UCSD-AML1 (cell line): ENCODE measurements around the gene NAV2.

Experiments used
- DNase-seq: peaks from one replicate; lab custom pipeline; 2025; ENCODE audit not compliant: unreplicated experiment; lab: John Stamatoyannopoulos, UW

NAV2 gene

DNA sequence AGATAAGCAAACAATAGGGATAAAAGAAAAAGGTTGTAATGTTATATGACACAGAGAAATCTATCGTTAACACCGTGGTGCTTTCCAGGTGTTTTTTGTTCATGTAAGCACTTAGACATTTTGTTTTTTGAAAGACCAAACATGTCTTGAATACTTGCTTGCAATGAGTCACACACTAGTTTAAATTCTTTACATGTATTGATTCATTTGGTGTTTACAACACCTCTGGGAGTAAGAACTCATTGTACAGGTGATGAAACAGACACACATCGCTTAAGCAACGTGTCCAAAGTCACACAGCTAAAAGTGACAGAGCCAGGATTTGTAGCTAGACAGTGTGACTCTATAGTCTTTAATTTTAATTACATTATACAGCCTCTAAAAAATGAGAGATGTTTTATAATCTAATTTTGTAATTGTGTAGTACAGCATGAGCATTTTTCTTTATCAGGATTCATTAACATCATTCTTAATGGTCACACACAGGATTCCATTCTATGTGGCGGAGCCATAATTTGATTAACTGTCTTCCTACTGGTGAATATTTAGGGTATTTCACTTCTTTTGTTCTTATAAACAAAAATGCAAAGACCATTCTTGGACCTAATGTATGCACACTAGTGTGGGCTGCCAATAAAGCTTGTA is 298.8 kb downstream of the NAV2 start:
- DNase-seq: no peak

DNA sequence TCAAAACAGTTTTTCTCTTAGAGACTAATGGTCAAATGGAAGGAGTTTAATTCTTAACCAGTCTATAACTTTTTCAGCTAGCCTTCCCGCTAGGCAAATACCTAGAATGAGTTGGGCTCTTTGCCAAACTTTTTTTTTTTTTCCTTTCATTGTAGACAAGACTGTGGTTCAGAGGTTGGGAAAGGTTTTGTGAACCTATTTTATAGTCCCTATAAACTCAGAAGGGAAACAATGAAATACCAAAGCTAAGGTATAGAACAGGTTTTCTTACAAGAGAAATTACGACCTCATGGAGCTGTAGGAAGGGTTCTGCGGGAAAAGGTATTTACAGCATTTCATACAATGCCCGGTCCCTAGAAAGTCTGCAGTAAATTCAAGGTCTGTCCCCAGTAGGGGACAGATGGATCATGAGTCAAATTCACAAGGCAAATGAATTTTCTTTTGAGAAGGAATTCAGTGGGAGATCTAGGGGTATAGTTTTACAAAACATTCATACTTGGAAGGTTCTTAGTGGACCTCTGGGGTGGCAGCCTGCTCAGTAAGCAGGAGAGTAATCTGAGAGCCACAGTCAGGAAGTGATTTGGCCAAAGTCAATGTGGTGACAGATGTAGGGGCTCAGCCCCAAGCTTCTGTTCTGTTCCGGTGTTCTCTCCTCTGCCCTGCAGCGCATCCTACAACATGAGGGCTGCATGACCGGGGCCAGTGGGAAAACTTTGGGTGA is 300.9 kb downstream of the NAV2 start:
- no peak for DNase-seq

DNA sequence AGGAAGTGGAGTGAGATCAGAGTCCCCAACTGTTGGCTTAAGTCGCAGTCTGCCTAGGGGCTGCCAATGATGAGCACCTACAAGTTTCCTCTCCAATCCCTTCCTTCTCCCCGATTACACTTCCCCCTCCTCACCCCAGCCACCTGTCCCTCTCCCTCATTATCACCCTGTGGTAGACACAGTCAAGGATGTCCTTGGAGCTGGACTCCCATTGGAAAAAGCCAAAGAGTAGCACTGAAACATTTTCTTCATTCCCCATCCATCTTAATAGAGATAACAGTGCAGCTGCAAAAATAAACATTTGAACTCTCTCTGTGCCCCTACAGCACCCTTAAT is 301.4 kb downstream of the NAV2 start:
- DNase-seq: no peak

DNA sequence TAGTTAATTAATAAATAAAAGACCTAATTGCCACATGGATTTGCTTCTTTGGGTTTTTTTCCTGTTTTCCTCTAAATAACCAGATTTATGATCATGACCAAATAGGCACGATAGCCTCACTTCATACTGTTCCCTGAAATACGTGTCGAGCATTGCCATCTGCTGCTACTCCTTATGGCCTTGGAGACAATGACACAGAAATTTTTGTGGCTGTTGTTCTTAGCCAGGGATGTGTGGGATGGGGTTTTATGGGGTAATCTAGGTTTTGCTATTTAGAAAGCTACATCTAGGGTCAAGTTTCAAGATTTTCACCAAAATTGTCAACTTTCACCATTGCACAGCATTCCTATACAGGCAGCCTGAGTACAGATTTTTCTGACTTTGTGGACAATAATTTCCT is 302.5 kb downstream of the NAV2 start:
- DNase-seq: no peak

DNA sequence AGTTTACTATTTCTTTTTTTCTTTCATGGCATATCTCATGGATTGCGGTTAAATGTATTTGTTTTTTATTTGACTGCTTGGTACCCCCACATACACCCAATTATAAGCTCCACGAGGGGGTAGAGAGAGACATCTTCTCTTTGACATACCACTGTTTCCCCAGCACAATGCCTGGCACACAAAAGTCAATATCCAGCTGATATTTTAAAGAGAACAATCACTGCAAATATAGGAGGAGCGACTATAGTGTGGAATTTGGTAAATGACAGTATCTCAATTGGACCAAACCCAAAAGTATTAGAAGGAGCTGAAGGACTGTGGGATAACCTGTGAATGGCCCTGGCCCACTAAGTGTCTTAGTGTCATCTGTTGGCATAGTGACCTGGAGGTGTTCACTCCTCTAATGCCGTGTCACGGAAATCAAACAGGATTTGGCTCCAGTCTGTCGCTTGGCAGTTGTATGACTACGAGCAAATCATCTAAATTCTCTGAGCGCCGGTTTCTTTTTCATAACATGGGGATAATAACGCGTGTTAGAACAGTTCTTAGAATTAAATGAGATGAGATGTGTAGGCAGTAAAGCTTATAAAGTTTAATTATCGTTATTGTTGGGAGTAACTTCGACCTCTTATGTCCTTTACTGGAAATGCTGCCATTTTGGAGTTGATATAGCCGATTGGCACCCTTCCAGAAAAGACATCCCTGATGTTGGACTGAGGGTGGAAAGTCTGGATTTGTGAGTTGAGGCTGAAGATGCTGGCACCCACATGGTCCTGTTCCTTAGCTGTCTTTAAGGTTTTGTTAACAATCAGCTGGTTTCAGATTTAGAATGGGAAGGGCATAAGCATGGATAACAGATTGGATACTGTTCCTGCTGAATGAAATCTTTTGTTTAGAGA is 303.1 kb downstream of the NAV2 start:
- no peak for DNase-seq

DNA sequence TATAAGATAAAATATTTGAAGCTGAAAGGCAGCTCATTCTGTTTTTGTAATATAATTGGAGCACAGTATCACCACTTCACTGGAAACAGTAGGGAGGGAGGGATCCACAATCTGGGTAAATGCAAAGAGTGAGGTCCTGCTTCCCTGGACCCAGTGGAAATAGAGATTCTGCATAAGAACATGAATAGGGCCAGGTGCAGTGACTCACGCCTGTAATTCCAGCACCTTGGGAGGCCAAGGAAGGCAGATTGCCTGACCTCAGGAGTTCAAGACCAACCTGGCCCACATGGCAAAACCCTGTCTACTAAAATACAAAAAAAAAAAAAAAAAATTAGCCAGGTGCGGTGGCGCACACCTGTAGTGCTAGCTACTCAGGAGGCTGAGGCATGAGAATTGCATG is 303.9 kb downstream of the NAV2 start:
- no peak for DNase-seq

DNA sequence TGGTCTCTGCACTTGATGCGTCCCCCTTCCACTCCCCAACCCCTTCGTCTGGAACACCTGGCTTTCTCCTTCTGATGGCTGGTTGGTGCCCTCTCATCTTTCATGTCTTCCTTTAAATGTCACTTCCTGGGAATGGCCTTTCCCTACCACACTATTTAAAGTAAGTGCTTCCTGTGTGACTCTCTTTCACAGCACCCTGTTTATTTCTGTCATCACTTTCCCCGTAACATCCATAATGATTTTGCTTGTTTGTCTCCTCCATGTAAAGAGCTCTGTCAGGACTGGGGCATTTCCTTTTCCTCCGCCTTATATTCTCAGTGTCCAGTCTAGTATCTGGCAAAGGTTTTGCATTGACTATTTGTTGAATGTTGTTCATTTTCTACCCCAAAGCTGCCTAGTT is 304.7 kb downstream of the NAV2 start:
- no peak for DNase-seq

DNA sequence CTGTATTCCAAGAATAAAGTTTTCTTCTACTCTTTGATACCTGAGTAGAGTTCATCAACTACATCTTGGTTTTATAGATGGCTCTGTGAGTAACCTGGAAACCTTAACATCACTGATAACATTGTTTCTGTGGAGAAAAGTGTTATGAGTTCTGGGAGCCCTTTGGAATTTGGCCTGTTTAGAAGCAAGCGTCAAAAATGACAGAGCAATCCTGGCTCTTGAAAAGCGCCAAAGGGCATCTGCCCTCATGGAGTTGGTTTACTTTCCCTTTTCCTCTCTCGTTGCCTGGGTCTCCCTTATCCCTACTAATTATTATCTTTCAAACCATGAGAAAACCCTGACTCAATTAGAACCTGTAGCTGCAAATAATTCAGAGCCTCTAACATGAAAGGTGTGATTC is 307.6 kb downstream of the NAV2 start:
- no peak for DNase-seq

DNA sequence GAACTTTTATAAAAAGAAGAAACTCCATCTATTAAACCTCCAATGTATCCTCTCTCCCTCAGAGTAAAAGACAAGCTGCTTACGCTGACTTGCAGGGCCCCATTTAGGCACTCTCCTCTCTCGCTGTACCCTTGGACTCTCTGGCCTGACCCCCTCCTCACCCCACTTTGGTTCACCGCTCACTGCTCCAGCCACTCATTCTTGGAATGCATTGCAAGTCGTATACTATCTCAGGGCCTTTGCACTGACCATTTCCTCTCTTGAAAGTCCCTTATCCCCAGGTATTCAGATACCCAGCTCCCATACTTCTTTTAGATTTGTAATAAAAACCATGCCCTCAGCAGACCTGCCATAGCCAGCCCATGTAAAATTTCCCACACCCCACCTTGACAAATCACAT is 308.1 kb downstream of the NAV2 start:
- DNase-seq: no peak

DNA sequence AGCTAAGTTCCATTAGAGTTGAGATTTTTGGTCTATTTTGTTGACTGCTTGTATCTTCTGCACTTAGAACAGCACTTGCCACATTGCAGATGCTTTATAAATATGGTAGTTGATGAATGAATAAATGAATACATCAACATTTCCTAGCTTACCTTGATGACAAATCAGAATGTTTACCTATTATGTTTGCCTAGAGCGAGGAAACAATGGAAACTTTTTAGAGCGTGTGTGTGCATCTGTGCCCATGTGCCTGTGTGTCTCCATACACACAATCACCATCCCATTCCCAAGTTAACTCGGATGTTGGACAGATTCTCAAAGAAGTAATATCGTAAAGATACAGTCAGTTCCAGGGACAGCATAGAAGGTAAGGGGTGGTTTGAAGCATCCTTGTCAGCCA is 308.6 kb downstream of the NAV2 start:
- DNase-seq: no peak

DNA sequence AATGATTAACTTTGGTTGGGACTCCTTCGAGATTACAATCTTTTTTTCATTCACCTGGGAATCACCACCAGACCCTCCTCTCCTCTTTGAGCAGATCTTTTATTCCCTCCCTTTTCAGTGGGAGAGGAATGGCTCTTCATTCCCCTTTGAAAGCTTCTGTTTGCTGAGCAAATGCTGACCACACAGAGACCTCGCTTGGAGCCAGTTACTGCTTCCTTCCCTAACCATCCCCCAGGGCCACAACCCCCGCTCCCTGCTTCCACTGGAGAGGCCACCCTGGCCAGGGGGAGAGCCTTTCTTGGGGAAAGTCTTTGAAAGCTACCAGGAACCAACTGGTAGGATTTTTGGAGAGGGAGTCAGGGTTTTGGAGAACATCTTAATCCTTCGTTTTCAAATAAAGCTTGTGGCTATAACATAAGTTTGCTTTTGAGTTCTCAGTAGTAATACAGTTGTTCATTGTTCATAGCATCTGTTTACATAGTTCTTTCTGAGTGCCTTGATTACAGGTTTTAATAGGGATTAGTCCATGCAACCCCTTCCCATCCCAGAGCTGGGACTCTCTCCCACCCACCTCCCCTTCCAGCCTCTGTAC is 309.2 kb downstream of the NAV2 start:
- DNase-seq: no peak

DNA sequence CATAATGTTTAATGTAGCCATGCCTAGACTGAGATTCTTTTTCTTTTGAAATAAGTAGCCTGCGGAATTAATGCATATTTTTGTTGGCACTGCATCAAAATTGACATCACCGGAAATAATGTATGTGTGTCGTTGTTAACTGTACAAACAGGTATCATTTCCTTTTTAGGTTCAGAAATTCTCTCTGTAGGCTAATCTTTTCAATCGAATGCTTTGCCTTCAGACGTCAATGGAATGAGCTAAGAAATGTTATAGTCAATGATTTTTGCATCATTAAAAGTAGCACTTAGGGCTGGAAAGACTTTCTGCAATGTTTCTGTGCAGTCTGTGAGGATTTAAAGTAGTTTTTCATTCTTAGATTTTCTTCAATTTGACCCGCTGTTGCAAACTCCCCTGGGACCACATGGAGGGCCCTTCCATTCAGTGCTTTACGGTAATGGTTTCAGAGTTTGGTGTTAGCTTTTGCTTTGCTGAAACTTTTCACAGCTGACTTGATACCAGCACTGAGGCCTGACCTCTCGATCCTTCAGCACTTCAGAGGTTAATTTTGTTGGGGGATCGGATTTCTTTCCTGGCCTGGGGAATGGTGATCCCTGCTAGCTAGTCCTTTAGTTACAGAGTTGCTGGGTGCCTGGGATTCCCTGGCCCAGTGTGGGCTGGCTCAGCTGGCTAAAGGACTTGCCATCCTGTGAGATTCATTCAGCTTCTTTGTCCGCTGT is 309.9 kb downstream of the NAV2 start:
- DNase-seq: no peak

DNA sequence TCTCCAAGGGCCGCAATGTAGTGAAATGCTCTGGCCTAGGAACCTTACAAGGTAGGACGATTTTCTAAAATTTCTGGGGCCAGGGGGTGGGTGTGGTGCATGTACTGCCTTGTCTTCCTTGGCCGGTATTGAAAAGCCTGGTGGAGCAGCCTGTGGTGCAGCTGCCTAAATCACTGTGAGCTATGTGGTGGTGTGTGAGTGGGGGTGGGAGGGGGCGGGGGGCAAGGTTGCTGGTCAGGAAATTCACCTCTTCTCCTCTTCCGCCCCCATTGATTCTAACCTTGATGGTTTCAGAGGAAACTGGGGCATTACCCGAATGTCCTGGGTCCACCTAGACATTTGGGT is 310.4 kb downstream of the NAV2 start:
- no peak for DNase-seq

DNA sequence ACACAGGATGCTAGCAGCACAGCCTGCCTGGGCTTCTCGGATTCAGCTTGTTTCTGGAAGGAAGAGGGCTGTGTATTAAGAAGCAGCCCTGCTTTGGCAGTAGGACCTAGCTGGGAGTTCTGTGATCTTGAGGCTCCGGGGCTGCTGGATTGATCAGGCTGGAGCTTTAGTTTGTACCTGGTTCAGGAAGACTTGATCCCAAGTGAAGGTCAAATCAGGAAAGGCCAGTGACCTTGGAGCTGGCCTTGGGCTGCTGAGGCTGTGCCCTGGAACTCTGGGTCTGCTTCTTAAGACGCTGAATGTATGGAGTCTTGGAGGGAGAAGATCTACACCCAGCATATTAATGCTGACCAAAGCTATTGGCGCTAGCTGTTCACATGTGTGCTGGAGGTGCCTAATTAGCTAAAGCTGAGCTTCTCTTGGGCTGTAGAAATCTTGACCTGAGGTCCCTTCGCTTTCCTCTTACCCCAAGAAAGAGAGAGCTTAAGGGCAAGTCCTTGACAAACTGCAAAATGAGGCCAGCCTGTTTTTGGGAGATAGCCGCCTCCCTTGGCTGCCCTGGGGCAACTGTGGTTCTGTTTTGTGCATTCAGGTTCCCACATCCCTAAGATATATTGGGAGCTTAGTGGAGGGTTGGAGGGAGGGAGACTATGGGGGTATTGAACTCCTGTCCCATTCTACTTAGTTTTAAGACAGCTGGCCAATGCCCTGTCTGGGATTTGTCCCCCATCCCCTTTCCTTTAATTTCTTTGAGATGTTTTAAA is 311.7 kb downstream of the NAV2 start:
- DNase-seq: no peak

DNA sequence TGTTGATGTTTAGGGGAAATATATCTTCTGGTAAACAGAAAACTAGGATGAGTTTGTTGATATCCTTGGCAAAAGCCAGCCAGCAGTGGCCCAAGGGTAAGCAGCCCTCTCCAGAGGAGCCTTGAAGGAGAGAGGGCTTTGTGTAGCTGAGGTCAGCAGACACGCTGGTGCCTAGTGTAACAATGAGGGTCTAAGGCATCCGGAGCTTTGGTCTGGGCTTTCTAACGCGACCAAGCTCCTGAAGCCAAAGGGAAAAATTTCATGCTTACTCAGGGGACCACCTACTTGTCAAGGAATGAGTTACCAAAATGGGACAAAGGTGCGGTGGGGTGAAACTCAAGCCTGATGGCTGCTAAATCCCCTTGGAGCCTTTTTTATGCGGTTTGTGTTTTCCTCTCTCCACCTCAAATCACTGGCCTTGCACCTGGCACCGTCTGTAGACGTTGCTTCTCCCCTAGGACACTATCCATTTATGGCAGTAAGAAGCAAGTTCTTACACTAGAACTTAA is 312.7 kb downstream of the NAV2 start:
- DNase-seq: no peak

DNA sequence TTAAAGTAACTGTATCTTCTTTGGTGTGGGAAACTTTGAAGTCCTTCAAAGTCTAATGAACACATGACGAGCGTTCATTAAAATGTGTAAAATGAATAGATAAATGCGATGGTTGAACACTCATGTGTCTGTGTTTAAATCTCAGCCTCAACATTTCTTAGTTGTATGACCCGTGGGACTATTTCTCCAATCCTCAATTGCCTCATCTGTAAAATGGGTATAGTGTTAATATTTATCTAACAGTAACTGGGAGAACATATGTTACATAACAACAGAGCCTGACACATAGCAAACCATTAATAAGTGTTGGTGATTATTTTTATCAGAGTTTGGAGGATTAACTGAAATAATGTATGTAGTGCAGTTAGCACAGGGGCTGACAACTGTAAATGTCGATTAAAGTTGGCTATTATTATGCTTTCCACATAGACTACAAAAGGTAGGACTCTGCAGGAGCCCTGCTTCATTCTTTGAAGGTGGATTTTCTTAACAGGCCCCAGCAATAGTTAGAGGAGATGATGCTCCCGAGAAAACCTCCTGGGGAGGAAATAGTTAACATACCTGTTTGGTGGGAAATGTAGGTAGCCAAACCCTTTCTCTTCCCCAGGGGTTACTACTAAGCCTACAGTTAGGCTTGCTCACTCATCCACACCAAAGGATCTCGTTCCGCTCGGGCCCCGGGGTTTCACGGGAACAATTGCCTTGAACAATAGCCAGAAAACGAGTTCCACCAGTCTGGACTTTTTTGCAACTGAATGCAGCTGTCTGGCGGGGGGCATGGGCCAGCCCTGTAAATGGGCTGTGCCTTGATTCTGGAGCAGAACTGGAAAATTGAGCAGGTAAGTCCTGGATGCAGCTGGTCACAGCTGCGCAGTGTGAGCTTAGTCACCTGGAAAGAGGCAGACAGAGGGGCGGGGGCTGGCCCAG is 314.3 kb downstream of the NAV2 start:
- DNase-seq: no peak

DNA sequence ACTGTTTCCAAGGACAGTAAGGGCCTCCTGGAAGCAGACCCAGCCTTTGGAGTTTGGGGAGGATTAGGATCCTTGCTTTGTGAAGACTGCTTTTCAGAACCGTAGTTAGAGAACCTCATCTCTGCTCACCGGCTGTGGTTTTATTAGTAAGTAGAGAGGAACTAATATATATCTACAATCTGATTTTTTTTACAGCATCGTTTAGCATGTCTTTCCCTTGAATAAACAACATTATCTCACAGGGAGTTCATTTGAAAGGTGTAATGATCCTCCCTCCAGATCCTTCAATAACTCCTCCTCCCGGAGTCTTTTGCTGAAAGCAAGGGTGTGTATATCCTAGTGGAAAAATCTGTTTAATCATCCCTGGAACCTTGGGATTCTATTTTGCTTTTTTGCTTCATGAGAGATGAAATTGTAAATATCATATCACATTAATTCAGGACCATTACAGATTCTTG is 314.9 kb downstream of the NAV2 start:
- DNase-seq: no peak

DNA sequence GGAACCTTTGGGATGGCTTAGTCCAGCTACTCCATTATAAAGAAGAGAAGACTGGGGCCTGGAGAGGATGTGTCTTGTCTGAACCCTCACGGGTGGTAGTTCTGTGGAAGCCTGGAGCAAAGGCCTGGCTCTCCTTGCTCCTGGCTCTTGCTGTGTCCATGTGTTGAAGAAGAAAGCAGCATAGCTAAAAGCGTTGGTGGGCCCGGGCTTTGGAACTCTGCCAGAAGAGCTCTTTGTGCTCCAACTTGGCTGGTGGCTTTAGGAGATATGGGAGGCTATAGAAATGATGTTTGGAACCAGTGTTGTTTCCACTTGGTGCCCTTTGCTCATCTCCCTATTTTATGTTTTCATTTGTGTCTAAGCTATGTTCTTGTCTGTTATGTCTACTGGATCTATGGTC is 316.6 kb downstream of the NAV2 start:
- no peak for DNase-seq

DNA sequence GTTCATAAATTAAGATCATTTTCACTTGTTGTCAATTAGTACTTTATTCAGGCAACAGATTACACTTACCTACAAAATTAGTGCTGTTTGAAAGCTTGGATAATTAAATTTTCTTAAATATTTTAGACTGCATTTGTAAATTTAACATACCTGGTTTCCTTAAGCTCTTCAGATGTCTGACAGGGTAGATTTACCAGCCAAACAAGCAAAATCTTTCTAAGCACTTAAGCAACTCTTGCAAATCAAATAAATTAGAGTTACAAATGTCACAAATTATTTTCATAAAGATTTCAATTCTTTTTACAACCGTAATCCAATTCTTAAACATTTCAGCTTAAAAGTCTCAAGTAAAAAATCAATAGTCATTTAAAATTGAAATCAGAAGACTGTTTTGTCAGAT is 317.8 kb downstream of the NAV2 start:
- no peak for DNase-seq
